OCI-LY3 (cell line): ENCODE measurements around the gene SHISA8.

Source experiments
- CTCF ChIP-seq: fragments of 200-600, 300-600 bp; sonication (generic); IDR thresholded peaks from 2 replicates; pipeline ENCODE4 v1.5.1; 2014; ENCODE audit warnings: antibody characterized with exemption, low read length, low read depth
- EZH2phosphoT487 ChIP-seq: fragments of 200-600 bp; shearing (Covaris generic); IDR thresholded peaks from 2 replicates; pipeline ENCODE4 v1.6.1; 2018; ENCODE audit warnings: antibody characterized with exemption, mixed run types, low read depth

GRCh38 chr22:41948142-41948541, 33.3 kb upstream of the SHISA8 start:
- TF ChIP-seq CTCF (no peak), EZH2phosphoT487 (no peak)
